Body of pancreas (tissue), 4 donors: Measurements from ENCODE around the gene FNDC3B. TPM values are rescaled to one million over a fixed set of nuclear protein-coding genes. Genes with fewer than 3 reads are reported as not detected.

Experiments used
- ATAC-seq: fragments of 150-250 bp; one replicate; pipeline ENCODE4 v1.9.1; 2016
- DNase-seq, 4 donors: peaks; one replicate each; pipeline ENCODE4 v3.0.0-alpha.2; 2019
- H3K27ac ChIP-seq, 4 donors: fragments of 200-600 bp; sonication (generic); 1 replicate in 3 of 4; 2 replicates in 1 of 4; pipeline versions ENCODE4 v1.5.1 to v1.6.1; 2016 to 2019; ENCODE audit warnings: mild to moderate bottlenecking in 1 of 4, mixed read lengths in 1 of 4, moderate library complexity in 1 of 4
- H3K27me3 ChIP-seq, 2 donors: fragments of 200-600 bp; sonication (generic); one replicate each; pipeline ENCODE4 v1.6.0; 2016; ENCODE audit warnings: mild to moderate bottlenecking in 1 of 2
- H3K36me3 ChIP-seq, 2 donors: fragments of 200-600 bp; sonication (generic); replicated peaks in 1 of 2; 2 replicates each; pipeline ENCODE4 v1.5.1; 2016; ENCODE audit warnings: low read depth in 2 of 2; ENCODE audit not compliant: insufficient read depth in 1 of 2
- H3K4me1 ChIP-seq: fragments of 200-600 bp; sonication (generic); one replicate; pipeline ENCODE4 v1.6.0; 2016
- H3K4me3 ChIP-seq, 2 donors: fragments of 200-600 bp; sonication (generic); 1 replicate in 1 of 2; 2 replicates in 1 of 2; pipeline ENCODE4 v1.5.1; 2016 to 2019
- H3K9me3 ChIP-seq, 3 donors: fragments of 200-600 bp; sonication (generic); 1 replicate in 2 of 3; 2 replicates in 1 of 3; pipeline ENCODE4 v1.5.1; 2016
- CTCF ChIP-seq, 7 experiments: fragments of 450-650 bp in 4 of 7; fragments of 200-600 bp in 3 of 7; sonication (generic) in 3 of 7; IDR thresholded peaks; one replicate each; pipeline ENCODE4 v1.5.1; 2016 to 2019; ENCODE audit warnings: antibody characterized with exemption in 7 of 7
- POLR2A ChIP-seq, 3 donors: fragments of 450-650 bp; IDR thresholded peaks; one replicate each; pipeline ENCODE4 v1.6.1; 2016; ENCODE audit warnings: antibody characterized with exemption in 3 of 3, mild to moderate bottlenecking in 2 of 3
- WGBS, 2 donors: methylation state at CpG; one replicate each; pipeline ENCODE4 v1.1.5; 2017; 5-methylcytosine and 5-hydroxymethylcytosine counted together
- intact Hi-C: fragments of 100-400 bp; cut with DNase I; formaldehyde crosslinking; loops from one replicate; pipeline ENCODE4 v1.15.1; 2023
- total RNA-seq, 2 donors: library from RNA; depleted of rRNA; stranded (reverse); fragments of >200 nt; gene quantifications; one replicate each; pipeline ENCODE4 v1.1.0, GENCODE V29; 2016

FNDC3B gene
- total RNA-seq, 2 donors from 2014 or later: 64.3 to 86.0 TPM

- Histone ChIP-seq H3K27ac (no peak overlapping the region), H3K4me3 (no peak overlapping the region), H3K27me3 (no peaks in the 10 kb centered on the region), H3K9me3 (no peaks in the 10 kb centered on the region), H3K4me1 (peaks cover 55% of the 10 kb centered on the region), H3K36me3 (no peaks in the 10 kb centered on the region)
- intact Hi-C loops: no loop called here
- no peak for TF ChIP-seq POLR2A (IDR thresholded peaks at IDR 0.05)
- no peak for TF ChIP-seq CTCF (IDR thresholded peaks at IDR 0.05)
- ATAC-seq (no peak), DNase-seq (no peak)
- 89 to 97% methylated on average over 2 to 5 of the region's 5 CpGs for WGBS, 2 donors
Observed at GRCh38 chr3:172051957-172052354, 12.6 kb downstream of the FNDC3B start.

GRCh38 chr3:172052405-172052804 is 13.0 kb downstream of the FNDC3B start:
- DNase-seq (no peak), ATAC-seq (no peak)
- H3K4me3 ChIP-seq: no peak overlapping the region
- peaks cover 56% of the 10 kb centered on the region for H3K4me1 ChIP-seq
- no peaks in the 10 kb centered on the region for H3K9me3 ChIP-seq
- no peaks in the 10 kb centered on the region for H3K27me3 ChIP-seq
- H3K27ac ChIP-seq: no peak overlapping the region
- WGBS, 2 donors: 68 to 70% methylated on average over 2 of the region's 2 CpGs
- intact Hi-C loops: no loop called here
- no peaks in the 10 kb centered on the region for H3K36me3 ChIP-seq
- TF ChIP-seq POLR2A (IDR thresholded peaks at IDR 0.05) (no peak), CTCF (IDR thresholded peaks at IDR 0.05) (no peak)

GRCh38 chr3:172054115-172054764 is 14.9 kb downstream of the FNDC3B start:
- intact Hi-C loops: no loop called here
- no peaks in the 10 kb centered on the region for H3K9me3 ChIP-seq
- H3K4me1 ChIP-seq: peaks cover 65% of the 10 kb centered on the region
- H3K4me3 ChIP-seq: no peak overlapping the region
- H3K27me3 ChIP-seq: no peaks in the 10 kb centered on the region
- no peak for DNase-seq
- 37 to 62% methylated on average over 6 of the region's 6 CpGs for WGBS, 2 donors
- H3K27ac ChIP-seq: peak overlapping the region in 2 of 4 donors; percentile 19 to 37
- ATAC-seq: no peak
- H3K36me3 ChIP-seq: no peaks in the 10 kb centered on the region
- TF ChIP-seq CTCF (IDR thresholded peaks at IDR 0.05) (no peak), POLR2A (IDR thresholded peaks at IDR 0.05) (no peak)

- no peak overlapping the region for H3K4me3 ChIP-seq
- H3K36me3 ChIP-seq: no peaks in the 10 kb centered on the region
- no peaks in the 10 kb centered on the region for H3K27me3 ChIP-seq
- no peaks in the 10 kb centered on the region for H3K9me3 ChIP-seq
- H3K27ac ChIP-seq: peak overlapping the region in 2 of 4 donors; percentile 3 to 42
- DNase-seq (no peak), ATAC-seq (no peak)
- WGBS, 2 donors: 47 to 50% methylated on average over 3 of the region's 3 CpGs
- intact Hi-C loops: no loop called here
- TF ChIP-seq CTCF (IDR thresholded peaks at IDR 0.05) (no peak), POLR2A (IDR thresholded peaks at IDR 0.05) (no peak)
- peaks cover 87% of the 10 kb centered on the region for H3K4me1 ChIP-seq
Observed at GRCh38 chr3:172056416-172056815, 17.0 kb downstream of the FNDC3B start.

- DNase-seq: peak in 1 of 4 donors; percentile 30
- no peak for ATAC-seq
- Histone ChIP-seq H3K27me3 (no peaks in the 10 kb centered on the region), H3K27ac (peak overlapping the region in 2 of 4 donors; percentile 3 to 42), H3K4me3 (no peak overlapping the region), H3K36me3 (no peaks in the 10 kb centered on the region), H3K9me3 (no peaks in the 10 kb centered on the region), H3K4me1 (peaks cover 91% of the 10 kb centered on the region)
- intact Hi-C loops: no loop called here
- 20 to 42% methylated on average over 3 of the region's 3 CpGs for WGBS, 2 donors
- TF ChIP-seq POLR2A (IDR thresholded peaks at IDR 0.05) (no peak), CTCF (IDR thresholded peaks at IDR 0.05) (no peak)
Observed at GRCh38 chr3:172057059-172057458, 17.7 kb downstream of the FNDC3B start.
